NCI-H82 treated with DMSO at 0.1 percent for 48 hours (cell line): ENCODE results near the gene KRTAP10-3.
"Not testable (repeated sequence)": the region's sequence is repeated elsewhere in the genome, so short reads cannot be mapped to it uniquely, and the experiment has no call there.

ENCODE experiments used
- DNase-seq: peaks from one replicate; lab custom pipeline; 2025; ENCODE audit not compliant: unreplicated experiment; lab: John Stamatoyannopoulos, UW

The KRTAP10-3 gene

GRCh38 chr21:44571844-44572782 is 13.5 kb upstream of the KRTAP10-3 start:
- DNase-seq = no peak

GRCh38 chr21:44571296-44571695 is 12.7 kb upstream of the KRTAP10-3 start:
- no peak for DNase-seq

- no peak for DNase-seq
These were observed 11.4 kb upstream of the KRTAP10-3 start for GRCh38 chr21:44569861-44570517.

GRCh38 chr21:44568667-44569556 is 10.3 kb upstream of the KRTAP10-3 start:
- DNase-seq = no peak

GRCh38 chr21:44568261-44568660 is 9.7 kb upstream of the KRTAP10-3 start:
- no peak for DNase-seq

GRCh38 chr21:44567481-44568171 is 9.0 kb upstream of the KRTAP10-3 start:
- no peak for DNase-seq

GRCh38 chr21:44566403-44566802 is 7.8 kb upstream of the KRTAP10-3 start:
- no peak for DNase-seq

- no peak for DNase-seq
These were observed 6.4 kb upstream of the KRTAP10-3 start for GRCh38 chr21:44564886-44565598.

- no peak for DNase-seq
These were observed 5.5 kb upstream of the KRTAP10-3 start for GRCh38 chr21:44564099-44564498.

- DNase-seq = not testable (repeated sequence)
These were observed 293 bp downstream of the KRTAP10-3 start for GRCh38 chr21:44558329-44558675.

GRCh38 chr21:44557491-44558328 is 885 bp downstream of the KRTAP10-3 start:
- DNase-seq = no peak

- DNase-seq = no peak
These were observed 1.7 kb downstream of the KRTAP10-3 start for GRCh38 chr21:44556879-44557278.

GRCh38 chr21:44555200-44555875 is 3.3 kb downstream of the KRTAP10-3 start:
- DNase-seq = no peak

GRCh38 chr21:44552681-44553080 is 5.9 kb downstream of the KRTAP10-3 start:
- no peak for DNase-seq

GRCh38 chr21:44552136-44552535 is 6.5 kb downstream of the KRTAP10-3 start:
- no peak for DNase-seq

GRCh38 chr21:44551340-44551961 is 7.1 kb downstream of the KRTAP10-3 start, which contains the start of gene KRTAP10-2:
Gene KRTAP10-2, minus strand, starts transcription at chr21:44551505. Its CDS starts 47 bp downstream, at chr21:44551458.
- no peak for DNase-seq

- no peak for DNase-seq
These were observed 7.8 kb downstream of the KRTAP10-3 start for GRCh38 chr21:44550807-44551206.

- not testable (repeated sequence) for DNase-seq
These were observed 8.3 kb downstream of the KRTAP10-3 start for GRCh38 chr21:44550285-44550684.
